OCI-LY7 (cell line): Measurements from ENCODE around the gene SH3TC1. TPM values are rescaled to one million over a fixed set of nuclear protein-coding genes. Genes with fewer than 3 reads are reported as not detected.

Experiments
- BruUV-seq: library from RNA; stranded (reverse); fragments of 400-500 nt; replicated peaks from 2 replicates; lab custom pipeline; 2021; lab: Mats Ljungman, UMichigan
- CTCF ChIA-PET: fragments of 300-600 bp; sonication (Branson Sonifier 250); formaldehyde crosslinking; loops from one replicate; lab custom pipeline; 2022; ENCODE audit warnings: antibody characterized with exemption; ENCODE audit not compliant: unreplicated experiment; lab: Charles Lee
- POLR2A ChIA-PET: fragments of 300-600 bp; sonication (Branson Sonifier 250); formaldehyde crosslinking; loops from one replicate; lab custom pipeline; 2022; ENCODE audit warnings: antibody characterized with exemption; lab: Charles Lee
- DNase-seq: peaks from one replicate; pipeline ENCODE4 v3.0.0-alpha.2; 2015; ENCODE audit warnings: low spot score
- H2AFZ ChIP-seq: fragments of 200-600 bp; sonication (generic), shearing (Covaris generic); 2 replicates; pipeline ENCODE4 v1.6.1; 2014; ENCODE audit warnings: mild to moderate bottlenecking, antibody characterized with exemption, low read length, moderate library complexity
- H3K27ac ChIP-seq: fragments of 200-600 bp; sonication (generic); 2 replicates; pipeline ENCODE4 v1.5.1; 2014; ENCODE audit warnings: mixed run types, low read depth, mild to moderate bottlenecking, moderate library complexity, low read length, inconsistent platforms; ENCODE audit not compliant: poor library complexity, severe bottlenecking
- H3K36me3 ChIP-seq: fragments of 200-600 bp; sonication (generic); 2 replicates; pipeline ENCODE4 v1.6.1; 2014; ENCODE audit warnings: mild to moderate bottlenecking, antibody characterized with exemption, low read length, moderate library complexity, mixed read lengths; ENCODE audit not compliant: insufficient read depth
- H3K4me1 ChIP-seq: fragments of 200-600 bp; sonication (generic); 2 replicates; pipeline ENCODE4 v1.5.1; 2014; ENCODE audit warnings: mild to moderate bottlenecking, low read length; ENCODE audit not compliant: insufficient read depth, poor library complexity, severe bottlenecking
- H3K4me2 ChIP-seq: fragments of 200-600 bp; sonication (generic); 2 replicates; pipeline ENCODE4 v1.6.1; 2014; ENCODE audit warnings: mild to moderate bottlenecking, low read length
- H3K4me3 ChIP-seq: fragments of 200-600 bp; sonication (generic); 2 replicates; pipeline ENCODE4 v1.5.1; 2014; ENCODE audit warnings: mild to moderate bottlenecking, low read depth, low read length; ENCODE audit not compliant: poor library complexity, severe bottlenecking
- H3K79me2 ChIP-seq: fragments of 200-600 bp; sonication (generic); 2 replicates; pipeline ENCODE4 v1.6.1; 2016; ENCODE audit warnings: low read depth, mild to moderate bottlenecking, low read length, moderate library complexity, mixed read lengths; ENCODE audit not compliant: insufficient read depth
- H3K9me2 ChIP-seq: fragments of 200-600 bp; sonication (generic); 2 replicates; pipeline ENCODE4 v1.6.1; 2016; ENCODE audit warnings: mild to moderate bottlenecking, low read length, mixed read lengths; ENCODE audit not compliant: insufficient read depth
- H3K9me3 ChIP-seq: fragments of 200-600 bp; sonication (generic); 2 replicates; pipeline ENCODE4 v1.6.1; 2014; ENCODE audit warnings: mild to moderate bottlenecking, mixed run types, low read length, mixed read lengths
- H4K20me1 ChIP-seq: fragments of 200-600 bp; sonication (generic); 2 replicates; pipeline ENCODE4 v1.6.1; 2014; ENCODE audit warnings: mild to moderate bottlenecking, antibody characterized with exemption, low read length, moderate library complexity, mixed read lengths; ENCODE audit not compliant: insufficient read depth
- CTCF ChIP-seq: fragments of 200-600 bp; sonication (generic); conservative IDR thresholded peaks from 2 replicates; pipeline ENCODE4 v1.5.1; 2014; ENCODE audit warnings: mild to moderate bottlenecking, antibody characterized with exemption, low read length, moderate library complexity, mixed read lengths
- EZH2phosphoT487 ChIP-seq: fragments of 200-600 bp; sonication (generic); IDR thresholded peaks from 2 replicates; pipeline ENCODE4 v1.6.1; 2018; ENCODE audit warnings: low read depth, borderline replicate concordance, mild to moderate bottlenecking, mixed run types, antibody characterized with exemption, low read length, moderate library complexity, mixed read lengths
- intact Hi-C: fragments of 100-400 bp; cut with micrococcal nuclease; formaldehyde crosslinking; loops from one replicate; pipeline ENCODE4 v1.10.0; 2022; ENCODE audit not compliant: unreplicated experiment
- total RNA-seq, 2 experiments: library from RNA; depleted of rRNA in 1 of 2; stranded (reverse); fragments of >200 nt in 1 of 2; shearing (Covaris generic) in 1 of 2; gene quantifications; 2 replicates each; pipeline ENCODE4 v1.2.3, GENCODE V29; 2014 to 2022

The SH3TC1 gene
- total RNA-seq, 2 experiments from 2014 or later = 17.5 to 42.4 TPM

- Histone ChIP-seq H2AFZ (no peak overlapping the region), H3K36me3 (no peaks in the 10 kb centered on the region), H3K79me2 (no peaks in the 10 kb centered on the region), H3K4me2 (no peak overlapping the region), H3K4me1 (no peaks in the 10 kb centered on the region), H3K27ac (no peak overlapping the region), H3K9me3 (no peaks in the 10 kb centered on the region), H4K20me1 (no peaks in the 10 kb centered on the region), H3K4me3 (no peak overlapping the region), H3K9me2 (no peaks in the 10 kb centered on the region)
- ChIA-PET CTCF (no interaction called here), POLR2A (no interaction called here)
- intact Hi-C loops = no loop called here
- no peak for DNase-seq
- BruUV-seq = no TSS peak
- TF ChIP-seq EZH2phosphoT487 = no peak
- TF ChIP-seq CTCF = no peak
Observed at GRCh38 chr4:8270418-8270771, 71.3 kb downstream of the SH3TC1 start.

GRCh38 chr4:8270912-8271815 lies 72.1 kb downstream of the SH3TC1 start:
- TF ChIP-seq CTCF = no peak
- no peak for TF ChIP-seq EZH2phosphoT487
- no peaks in the 10 kb centered on the region for H3K9me3 ChIP-seq
- H4K20me1 ChIP-seq = no peaks in the 10 kb centered on the region
- no peak overlapping the region for H3K27ac ChIP-seq
- no peaks in the 10 kb centered on the region for H3K4me1 ChIP-seq
- BruUV-seq = no TSS peak
- H3K4me2 ChIP-seq = no peak overlapping the region
- POLR2A ChIA-PET = no interaction called here
- no peaks in the 10 kb centered on the region for H3K9me2 ChIP-seq
- no peak overlapping the region for H2AFZ ChIP-seq
- intact Hi-C loops = no loop called here
- CTCF ChIA-PET = no interaction called here
- DNase-seq = no peak
- no peaks in the 10 kb centered on the region for H3K36me3 ChIP-seq
- no peak overlapping the region for H3K4me3 ChIP-seq
- H3K79me2 ChIP-seq = no peaks in the 10 kb centered on the region

- intact Hi-C loops = no loop called here
- Histone ChIP-seq H3K4me3 (no peak overlapping the region), H3K27ac (no peak overlapping the region), H3K4me1 (no peaks in the 10 kb centered on the region), H4K20me1 (no peaks in the 10 kb centered on the region), H3K4me2 (no peak overlapping the region), H3K79me2 (no peaks in the 10 kb centered on the region), H3K36me3 (no peaks in the 10 kb centered on the region), H2AFZ (no peak overlapping the region), H3K9me2 (no peaks in the 10 kb centered on the region), H3K9me3 (no peaks in the 10 kb centered on the region)
- ChIA-PET POLR2A (no interaction called here), CTCF (no interaction called here)
- BruUV-seq = no TSS peak
- no peak for TF ChIP-seq EZH2phosphoT487
- DNase-seq = no peak
Observed at GRCh38 chr4:8271821-8272220, 72.7 kb downstream of the SH3TC1 start.
